ENCODE results near the gene MICAL3.
"Not testable (repeated sequence)": the region's sequence is repeated elsewhere in the genome, so short reads cannot be mapped to it uniquely, and the experiment has no call there.

The MICAL3 gene

GRCh38 chr22:18058371-18059093 is 34.2 kb upstream of the MICAL3 start:
- TF ChIP-seq CTCF (IDR thresholded peaks at IDR 0.05; ENCODE audit: low read depth, low read length, missing control alignments), result no peak
- in situ Hi-C loops (cut with HindIII; ENCODE audit: low pct_ligation_motif_present, low sequenced_read_pairs), result no loop called here
- H3K36me3 ChIP-seq (replicated peaks), result no peaks in the 10 kb centered on the region
- H3K27ac ChIP-seq, result no peak overlapping the region
- H3K4me3 ChIP-seq (ENCODE audit: low read depth, low read length), result no peak overlapping the region
- no peak for DNase-seq
- no peaks in the 10 kb centered on the region for H3K27me3 ChIP-seq (replicated peaks)

GRCh38 chr22:18057568-18058209 is 33.3 kb upstream of the MICAL3 start:
- in situ Hi-C loops (cut with HindIII; ENCODE audit: low pct_ligation_motif_present, low sequenced_read_pairs), result no loop called here
- H3K4me3 ChIP-seq (ENCODE audit: low read depth, low read length), result no peak overlapping the region
- no peak for TF ChIP-seq CTCF (IDR thresholded peaks at IDR 0.05; ENCODE audit: low read depth, low read length, missing control alignments)
- DNase-seq, result peak; percentile 97
- H3K27ac ChIP-seq, result no peak overlapping the region
- no peaks in the 10 kb centered on the region for H3K27me3 ChIP-seq (replicated peaks)
- no peaks in the 10 kb centered on the region for H3K36me3 ChIP-seq (replicated peaks)

GRCh38 chr22:18056807-18057474 is 32.6 kb upstream of the MICAL3 start:
- Histone ChIP-seq H3K27ac (no peak overlapping the region), H3K4me3 (ENCODE audit: low read depth, low read length) (no peak overlapping the region), H3K27me3 (replicated peaks) (no peaks in the 10 kb centered on the region), H3K36me3 (replicated peaks) (no peaks in the 10 kb centered on the region)
- in situ Hi-C loops (cut with HindIII; ENCODE audit: low pct_ligation_motif_present, low sequenced_read_pairs), result no loop called here
- no peak for DNase-seq
- TF ChIP-seq CTCF (IDR thresholded peaks at IDR 0.05; ENCODE audit: low read depth, low read length, missing control alignments), result no peak

GRCh38 chr22:18056161-18056666 is 31.9 kb upstream of the MICAL3 start:
- H3K27me3 ChIP-seq (replicated peaks), result no peaks in the 10 kb centered on the region
- no peaks in the 10 kb centered on the region for H3K36me3 ChIP-seq (replicated peaks)
- in situ Hi-C loops (cut with HindIII; ENCODE audit: low pct_ligation_motif_present, low sequenced_read_pairs), result no loop called here
- no peak for TF ChIP-seq CTCF (IDR thresholded peaks at IDR 0.05; ENCODE audit: low read depth, low read length, missing control alignments)
- no peak for DNase-seq
- no peak overlapping the region for H3K27ac ChIP-seq
- H3K4me3 ChIP-seq (ENCODE audit: low read depth, low read length), result no peak overlapping the region

- in situ Hi-C loops (cut with HindIII; ENCODE audit: low pct_ligation_motif_present, low sequenced_read_pairs), result no loop called here
- H3K27me3 ChIP-seq (replicated peaks), result no peaks in the 10 kb centered on the region
- no peak for DNase-seq
- no peak for TF ChIP-seq CTCF (IDR thresholded peaks at IDR 0.05; ENCODE audit: low read depth, low read length, missing control alignments)
- H3K4me3 ChIP-seq (ENCODE audit: low read depth, low read length), result no peak overlapping the region
- H3K36me3 ChIP-seq (replicated peaks), result no peaks in the 10 kb centered on the region
- no peak overlapping the region for H3K27ac ChIP-seq
These were observed 31.3 kb upstream of the MICAL3 start for GRCh38 chr22:18055619-18056160.

- in situ Hi-C loops (cut with HindIII; ENCODE audit: low pct_ligation_motif_present, low sequenced_read_pairs); H3K36me3 ChIP-seq (replicated peaks): not testable (repeated sequence)
These were observed 29.0 kb upstream of the MICAL3 start for GRCh38 chr22:18053216-18053946.

GRCh38 chr22:18051113-18051512 is 26.8 kb upstream of the MICAL3 start:
- H3K27me3 ChIP-seq (replicated peaks); DNase-seq; H3K27ac ChIP-seq; H3K4me3 ChIP-seq (ENCODE audit: low read depth, low read length); H3K36me3 ChIP-seq (replicated peaks); in situ Hi-C loops (cut with HindIII; ENCODE audit: low pct_ligation_motif_present, low sequenced_read_pairs): not testable (repeated sequence)

More at GRCh38 chr22:18053216-18053946, 29.0 kb upstream of the MICAL3 start:
- DNase-seq; H3K27me3 ChIP-seq (replicated peaks); H3K4me3 ChIP-seq (ENCODE audit: low read depth, low read length); H3K27ac ChIP-seq: not testable (repeated sequence)
